NCI-H2196 treated with DMSO at 0.1 percent for 48 hours (cell line): Measurements from ENCODE around the gene BPIFA1.

Experiments
- DNase-seq: peaks from one replicate; lab custom pipeline; 2025; ENCODE audit not compliant: unreplicated experiment; lab: John Stamatoyannopoulos, UW

The BPIFA1 gene

GRCh38 chr20:33239979-33240736 is 4.4 kb downstream of the BPIFA1 start:
- no peak for DNase-seq

DNA sequence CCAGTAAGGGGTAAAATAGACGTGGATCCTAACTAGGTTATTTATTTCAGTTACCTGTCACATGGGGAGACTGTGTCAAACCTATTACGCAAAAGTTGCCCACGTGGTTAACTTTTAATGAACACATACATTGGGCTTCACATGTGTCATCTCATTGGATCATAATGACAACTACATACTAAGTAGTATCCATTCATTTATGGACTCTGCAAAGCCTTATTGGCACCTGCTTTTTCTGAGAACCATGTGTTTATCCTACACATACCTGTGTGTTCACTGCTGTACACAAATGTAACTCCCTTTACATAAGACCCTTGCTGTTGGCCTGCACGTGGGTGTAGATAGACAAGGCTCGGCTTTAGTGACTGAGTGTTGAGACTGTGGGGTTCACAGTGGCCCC is 5.1 kb downstream of the BPIFA1 start:
- DNase-seq, result no peak

DNA sequence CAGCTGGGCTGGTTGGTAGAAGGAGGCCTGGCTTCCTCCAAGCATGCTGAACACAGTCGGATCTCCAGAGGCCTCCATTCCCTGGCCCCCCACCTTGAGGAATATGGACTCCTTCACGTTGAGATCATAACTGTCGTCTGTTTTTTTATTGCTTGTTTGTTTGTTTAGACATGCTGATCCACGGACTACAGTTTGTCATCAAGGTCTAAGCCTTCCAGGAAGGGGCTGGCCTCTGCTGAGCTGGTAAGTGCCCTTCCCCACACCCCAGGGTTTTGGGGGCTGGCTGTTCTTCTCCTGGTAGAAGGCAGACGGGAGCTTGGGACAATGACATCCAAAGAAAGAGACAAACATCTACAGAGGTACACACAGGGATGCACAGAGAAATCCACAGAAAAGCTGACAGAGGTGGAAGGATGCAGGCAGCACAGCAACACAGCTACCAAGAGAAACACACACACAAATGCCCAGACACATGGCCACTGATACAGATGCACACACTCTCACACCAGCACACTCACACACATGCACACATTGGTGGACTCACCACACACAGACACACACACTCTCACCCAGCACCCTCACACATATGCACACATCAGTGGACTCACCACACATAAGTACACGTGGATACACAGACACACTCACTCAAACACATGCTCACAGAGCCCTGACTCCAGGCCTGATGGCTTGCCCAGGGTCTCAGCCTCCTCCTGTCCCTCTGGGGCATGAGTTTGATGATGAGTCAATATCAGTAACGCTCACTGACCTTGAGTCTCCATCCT is 6.7 kb downstream of the BPIFA1 start:
- DNase-seq, result no peak

- no peak for DNase-seq
These were observed 10.3 kb downstream of the BPIFA1 start for GRCh38 chr20:33246077-33246476.

GRCh38 chr20:33249456-33249855 is 13.7 kb downstream of the BPIFA1 start:
- DNase-seq, result no peak

- no peak for DNase-seq
These were observed 14.9 kb downstream of the BPIFA1 start for GRCh38 chr20:33250666-33251065.

GRCh38 chr20:33251496-33251895 is 15.7 kb downstream of the BPIFA1 start:
- DNase-seq, result peak; percentile 60

DNA sequence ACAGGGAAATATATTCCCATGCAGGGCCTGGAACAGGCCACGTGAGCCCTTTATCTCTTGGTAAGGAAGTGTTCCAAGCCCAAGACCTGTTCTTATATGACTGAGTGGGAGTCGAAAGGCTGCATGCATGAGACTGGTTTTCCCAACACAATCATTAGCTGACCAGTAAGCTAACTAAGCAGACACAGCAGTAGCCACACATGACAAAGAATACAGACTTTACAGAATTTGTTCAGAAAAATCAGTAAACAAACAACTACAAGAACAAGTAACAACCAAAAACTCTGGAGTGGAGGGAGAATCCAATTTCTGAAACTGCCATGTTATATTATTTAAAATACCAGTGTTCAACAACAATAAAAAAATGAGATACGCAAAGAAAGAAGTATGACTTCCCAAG is 16.7 kb downstream of the BPIFA1 start:
- DNase-seq, result no peak

- no peak for DNase-seq
These were observed 19.2 kb downstream of the BPIFA1 start for GRCh38 chr20:33255005-33255404.

GRCh38 chr20:33257237-33257636 is 21.4 kb downstream of the BPIFA1 start:
- no peak for DNase-seq

DNA sequence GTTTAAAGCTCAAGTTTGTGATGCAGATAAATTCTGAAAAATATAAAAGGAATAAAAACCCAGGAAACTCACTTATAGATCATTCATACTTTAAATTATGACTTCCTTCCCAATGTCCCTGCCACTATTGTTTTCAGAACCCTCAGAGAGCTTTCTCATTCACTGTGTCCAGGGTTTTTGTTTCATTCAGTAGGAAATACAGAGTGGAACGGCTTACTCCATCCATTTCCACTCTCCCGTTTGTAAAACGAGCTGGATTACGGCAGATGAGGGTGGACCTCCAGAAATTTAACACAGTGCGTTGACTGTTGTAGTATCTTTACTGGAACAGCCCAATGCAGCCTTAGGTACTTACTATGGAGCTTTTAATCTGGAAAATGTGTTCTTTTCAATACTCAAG is 23.6 kb downstream of the BPIFA1 start:
- DNase-seq, result no peak

GRCh38 chr20:33261465-33261864 is 25.7 kb downstream of the BPIFA1 start:
- DNase-seq, result no peak

DNA sequence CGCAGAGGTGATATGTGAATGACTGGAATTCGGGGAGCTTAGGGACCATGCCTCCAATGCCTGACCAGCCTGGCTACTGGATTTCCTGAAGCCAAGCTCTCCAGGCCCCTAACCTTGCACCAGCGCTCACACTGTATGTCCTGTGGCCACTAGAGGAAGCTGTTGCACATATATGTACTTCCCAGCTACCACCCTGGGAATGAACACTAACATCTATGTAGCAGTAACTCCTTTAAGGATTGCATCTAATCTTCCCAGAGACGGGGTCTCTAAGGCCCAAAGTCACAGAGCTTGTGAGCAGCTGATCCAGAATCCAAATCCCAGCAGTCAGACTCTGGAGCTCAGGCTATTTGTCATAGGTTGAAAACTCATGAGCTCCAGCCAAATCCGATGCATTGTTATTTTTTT is 26.9 kb downstream of the BPIFA1 start:
- peak; percentile 61 for DNase-seq

DNA sequence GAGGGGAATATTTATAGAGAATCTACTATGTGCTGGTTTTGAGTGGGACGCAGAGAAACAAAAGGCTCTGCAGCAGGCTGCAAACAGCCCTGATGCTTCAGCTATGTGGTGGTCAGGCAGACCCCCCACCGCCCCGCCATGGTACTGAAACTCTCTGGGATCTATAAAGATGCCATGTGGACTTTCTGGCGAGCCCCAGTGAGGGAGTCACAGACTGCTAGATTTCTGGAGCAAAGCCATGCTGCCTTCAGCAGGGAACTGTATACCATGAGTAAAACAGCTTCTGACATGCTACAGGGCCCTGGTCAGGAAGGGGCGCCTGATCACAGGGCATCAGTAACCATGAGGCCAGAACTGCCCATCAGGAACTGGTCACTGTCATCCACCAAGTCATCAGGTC is 28.0 kb downstream of the BPIFA1 start:
- DNase-seq, result no peak

DNA sequence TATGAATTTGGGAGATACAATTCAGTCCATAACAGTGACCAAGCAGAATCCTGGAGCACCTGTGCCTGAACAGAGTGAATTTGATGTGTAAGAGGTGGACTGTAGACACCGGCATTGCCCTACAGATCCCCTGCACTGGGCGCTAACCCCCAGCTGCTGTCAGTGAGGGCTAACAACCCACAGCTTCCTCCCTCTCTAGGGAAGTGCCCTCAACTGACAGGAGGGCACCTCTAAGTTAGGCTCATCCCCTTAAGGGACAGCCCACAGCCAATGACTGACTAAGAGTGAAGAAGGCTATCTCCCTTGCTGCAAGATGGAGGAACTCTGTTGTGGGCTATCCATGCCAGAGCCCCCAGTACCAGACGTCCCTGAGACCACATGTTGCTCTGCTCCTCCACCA is 31.9 kb downstream of the BPIFA1 start:
- no peak for DNase-seq

- no peak for DNase-seq
These were observed 36.5 kb downstream of the BPIFA1 start for GRCh38 chr20:33272155-33272873.

- DNase-seq, result no peak
These were observed 37.5 kb downstream of the BPIFA1 start for GRCh38 chr20:33273117-33273851.

GRCh38 chr20:33275215-33275614 is 39.4 kb downstream of the BPIFA1 start:
- no peak for DNase-seq

- DNase-seq, result no peak
These were observed 40.1 kb downstream of the BPIFA1 start for GRCh38 chr20:33275871-33276270.

DNA sequence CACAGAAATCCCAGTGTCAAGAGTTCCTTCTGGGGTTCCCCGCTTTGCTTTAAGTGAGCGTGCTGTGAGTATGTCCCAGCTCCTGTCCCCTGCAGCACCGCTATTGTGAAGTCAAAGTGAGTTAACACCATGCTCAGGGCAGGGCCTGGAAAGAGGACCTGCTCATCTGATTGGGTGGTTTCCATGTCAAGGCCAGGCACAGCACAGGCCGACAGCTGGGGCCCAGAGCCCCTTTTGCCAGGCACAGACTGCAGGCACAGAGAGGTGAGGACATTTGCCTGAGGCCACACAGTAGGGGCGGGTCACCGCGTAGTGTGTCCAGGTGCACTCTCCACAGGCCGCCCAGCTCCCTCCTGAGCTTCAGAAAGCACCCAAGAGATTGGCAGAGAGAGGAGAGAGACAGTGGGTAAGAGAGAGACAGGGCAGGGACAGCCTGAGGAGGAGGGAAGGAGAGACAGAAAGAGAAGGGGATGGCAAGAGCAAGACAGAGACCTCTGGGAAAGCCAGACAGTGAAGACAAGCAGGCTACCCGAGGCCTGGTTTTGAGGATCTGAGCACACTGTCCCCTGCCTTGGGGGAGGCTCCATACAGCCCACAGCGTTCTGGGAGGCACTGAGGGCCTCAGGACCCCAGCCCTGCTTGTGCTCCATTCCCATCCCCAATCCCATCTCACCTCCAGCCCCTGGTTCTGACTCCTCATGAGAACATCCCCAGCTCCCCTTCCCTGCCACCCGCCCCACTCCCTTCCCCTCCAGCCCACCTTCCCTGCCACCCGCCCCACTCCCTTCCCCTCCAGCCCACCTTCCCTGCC is 40.7 kb downstream of the BPIFA1 start:
- no peak for DNase-seq
